ENCODE measurements around the gene SNX10. TPM values are rescaled to one million over a fixed set of nuclear protein-coding genes. Genes with fewer than 3 reads are reported as not detected.

SNX10 gene
- total RNA-seq, 1 experiment from 2014 or later = 9.4 TPM

GRCh38 chr7:26280723-26281122 lies 10.9 kb upstream of the SNX10 start:
- no peak overlapping the region for H2BK120ac ChIP-seq (ENCODE audit: low read depth, low read length, poor library complexity, severe bottlenecking)
- no peak overlapping the region for H3K14ac ChIP-seq (ENCODE audit: insufficient read depth, low read length)
- H3T11ph ChIP-seq (ENCODE audit: low read length) = no peak overlapping the region
- no peaks in the 10 kb centered on the region for H4K20me1 ChIP-seq (ENCODE audit: control insufficient read depth, insufficient read depth, insufficient read length)
- H3K79me2 ChIP-seq (ENCODE audit: insufficient read depth, low read length) = no peaks in the 10 kb centered on the region
- H3K23ac ChIP-seq (ENCODE audit: insufficient read length, low read depth, low read length) = no peak overlapping the region
- Mint-ChIP-seq H3K36me3 (ENCODE audit: insufficient read depth in 1 of 3, low read depth in 3 of 3) (no peaks in the 10 kb centered on the region), H3K4me3 (no peak overlapping the region), H3K27me3 (ENCODE audit: low read depth) (no peaks in the 10 kb centered on the region; the same call in 1 of the 2 replicates), H3K4me1 (no peaks in the 10 kb centered on the region), H3K9me3 (no peaks in the 10 kb centered on the region; a peak in 1 of 5 replicates), H3K27ac (no peak overlapping the region)
- H2AK5ac ChIP-seq (ENCODE audit: insufficient read length, low read length) = no peak overlapping the region
- H3K9ac ChIP-seq (ENCODE audit: extremely low read depth, insufficient read length, low read length) = no peak overlapping the region
- no peaks in the 10 kb centered on the region for H3K9me3 ChIP-seq (ENCODE audit: control insufficient read depth, low read depth, low read length)
- H3K27ac ChIP-seq (ENCODE audit: insufficient read length, low read depth, low read length) = no peak overlapping the region
- H4K8ac ChIP-seq (replicated peaks; ENCODE audit: insufficient read length, low read depth, low read length) = no peak overlapping the region
- no peak overlapping the region for H2BK12ac ChIP-seq (ENCODE audit: insufficient read length, low read depth, low read length)
- H4K91ac ChIP-seq (ENCODE audit: insufficient read length, low read depth, low read length) = no peak overlapping the region
- H2AFZ ChIP-seq (ENCODE audit: low read length) = no peak overlapping the region
- no peak overlapping the region for H3K56ac ChIP-seq (ENCODE audit: insufficient read length, low read depth, low read length)
- no peak overlapping the region for H3K18ac ChIP-seq (ENCODE audit: insufficient read length, low read depth, low read length)
- H4K5ac ChIP-seq (ENCODE audit: insufficient read length, low read depth, low read length) = no peak overlapping the region
- H3K79me1 ChIP-seq (ENCODE audit: insufficient read depth, low read depth, low read length, poor library complexity, severe bottlenecking) = no peaks in the 10 kb centered on the region
- H3K4me2 ChIP-seq (ENCODE audit: insufficient read depth, insufficient read length, low read length) = no peak overlapping the region
- no peak for DNase-seq
- H3K4me1 ChIP-seq (ENCODE audit: insufficient read depth, low read length) = no peaks in the 10 kb centered on the region
- H3K23me2 ChIP-seq (ENCODE audit: insufficient read length, low read depth, low read length, poor library complexity, severe bottlenecking) = no peaks in the 10 kb centered on the region
- no peak overlapping the region for H3K4ac ChIP-seq (ENCODE audit: low read depth, low read length)
- H2BK5ac ChIP-seq (ENCODE audit: insufficient read length, low read length) = no peak overlapping the region
- no peaks in the 10 kb centered on the region for H3K27me3 ChIP-seq (ENCODE audit: insufficient read depth, low read length)
- no CpG with 5 or more reads among the region's 4 CpGs for WGBS (ENCODE audit: extremely low coverage, insufficient read length, low lambda C conversion rate)
- TF ChIP-seq CTCF (conservative IDR thresholded peaks at IDR 0.05) = no peak
- no peak overlapping the region for H2BK20ac ChIP-seq (ENCODE audit: low read depth, low read length, poor library complexity, severe bottlenecking)
- no peak overlapping the region for H2BK15ac ChIP-seq (ENCODE audit: low read depth, low read length)

Measured in H9 (cell line).